Measurements from ENCODE around the gene TSPAN4. TPM values are rescaled to one million over a fixed set of nuclear protein-coding genes. Genes with fewer than 3 reads are reported as not detected.
A peak's percentile ranks its signal among the peaks of the same experiment; 100 is the strongest.

Gene TSPAN4
- total and polyA plus RNA-seq, 2 donors (not counting 1 experiment from before 2014, with no cell fraction given): 2.9 to 7.4 TPM

- Mint-ChIP-seq H3K4me1 (peaks cover 20% of the 10 kb centered on the region), H3K27ac (peak overlapping the region; percentile 92), H3K27me3 (no peaks in the 10 kb centered on the region), H3K9me3 (ENCODE audit: insufficient read depth) (no peaks in the 10 kb centered on the region), H3K4me3 (peak overlapping the region; percentile 95)
- peak overlapping the region; percentile 99 for H3K4me2 ChIP-seq (replicated peaks; ENCODE audit: low read depth, low read length, poor library complexity, severe bottlenecking)
- no peaks in the 10 kb centered on the region for H3K27me3 ChIP-seq (replicated peaks in 1 of 4; ENCODE audit: control extremely low read depth in 1 of 4, control insufficient read depth in 3 of 4, insufficient read depth in 4 of 4, low read length in 3 of 4)
- intact Hi-C loops (cut with micrococcal nuclease): loop anchor here (2.0 to 10.0 kb wide), 5 partner anchors 69 to 589 kb away; partner anchors contain the start of genes BET1L, HRAS, LRRC56 and PTDSS2
- no peak for TF ChIP-seq EZH2 (IDR thresholded peaks at IDR 0.05; ENCODE audit: borderline replicate concordance, insufficient read depth, low read depth, low read length, poor library complexity, severe bottlenecking)
- no peak for TF ChIP-seq CTCF (IDR thresholded peaks at IDR 0.05)
- CTCF ChIA-PET: interaction anchor here (1.2 to 1.8 kb wide), 4 partner anchors 10 to 70 kb away, joined by 3 to 5 read pairs (median 4); partner anchors contain the start of gene PNPLA2
- peak overlapping the region; percentile 89 for H3K9ac ChIP-seq (ENCODE audit: low read length)
- peaks cover 52% of the 10 kb centered on the region for H3K79me2 ChIP-seq (ENCODE audit: control insufficient read depth, insufficient read depth, low read length)
- peak overlapping the region; percentile 83 to 93 for H3K27ac ChIP-seq (ENCODE audit: low read length in 2 of 2)
- H3K9me3 ChIP-seq (ENCODE audit: control extremely low read depth in 1 of 3, control insufficient read depth in 2 of 3, insufficient read depth in 1 of 3, low read length in 2 of 3): no peaks in the 10 kb centered on the region
- POLR2A ChIA-PET: interaction anchor here (0.5 to 1.7 kb wide), 12 partner anchors 9 to 427 kb away, joined by 3 to 13 read pairs (median 4); partner anchors contain the start of genes CD151 and LRRC56
- ATAC-seq (ENCODE audit: low read depth): peak; percentile 49
- peaks cover 0 to 14% of the 10 kb centered on the region in 2 experiments for H3K36me3 ChIP-seq (replicated peaks in 1 of 2; ENCODE audit: control extremely low read depth in 1 of 2, control insufficient read depth in 1 of 2, extremely low read depth in 1 of 2, insufficient read depth in 2 of 2, low read length in 1 of 2)
- WGBS (ENCODE audit: insufficient coverage): 4% methylated on average over 11 of the region's 26 CpGs
- peaks cover 65% of the 10 kb centered on the region for H4K20me1 ChIP-seq (ENCODE audit: control insufficient read depth, insufficient read depth, low read length, poor library complexity, severe bottlenecking)
- peak overlapping the region; percentile 87 for H2AFZ ChIP-seq (ENCODE audit: insufficient read depth, low read depth, low read length, poor library complexity, severe bottlenecking)
- H3K4me1 ChIP-seq (ENCODE audit: control insufficient read depth in 2 of 2, insufficient read depth in 2 of 2, low read length in 2 of 2): peaks cover 17 to 35% of the 10 kb centered on the region in 2 donors
- peak; percentile 88 for DNase-seq
- peak overlapping the region; percentile 16 to 95 (median 93) for H3K4me3 ChIP-seq (ENCODE audit: control extremely low read depth in 1 of 5, extremely low read depth in 1 of 5, insufficient read depth in 1 of 5, low read depth in 2 of 5, low read length in 4 of 5)
Observed at GRCh38 chr11:795634-796564, 46.8 kb upstream of the TSPAN4 start.
